ENCODE data around the gene IL13.
"Not testable (repeated sequence)": the region's sequence is repeated elsewhere in the genome, so short reads cannot be mapped to it uniquely, and the experiment has no call there.

DNA sequence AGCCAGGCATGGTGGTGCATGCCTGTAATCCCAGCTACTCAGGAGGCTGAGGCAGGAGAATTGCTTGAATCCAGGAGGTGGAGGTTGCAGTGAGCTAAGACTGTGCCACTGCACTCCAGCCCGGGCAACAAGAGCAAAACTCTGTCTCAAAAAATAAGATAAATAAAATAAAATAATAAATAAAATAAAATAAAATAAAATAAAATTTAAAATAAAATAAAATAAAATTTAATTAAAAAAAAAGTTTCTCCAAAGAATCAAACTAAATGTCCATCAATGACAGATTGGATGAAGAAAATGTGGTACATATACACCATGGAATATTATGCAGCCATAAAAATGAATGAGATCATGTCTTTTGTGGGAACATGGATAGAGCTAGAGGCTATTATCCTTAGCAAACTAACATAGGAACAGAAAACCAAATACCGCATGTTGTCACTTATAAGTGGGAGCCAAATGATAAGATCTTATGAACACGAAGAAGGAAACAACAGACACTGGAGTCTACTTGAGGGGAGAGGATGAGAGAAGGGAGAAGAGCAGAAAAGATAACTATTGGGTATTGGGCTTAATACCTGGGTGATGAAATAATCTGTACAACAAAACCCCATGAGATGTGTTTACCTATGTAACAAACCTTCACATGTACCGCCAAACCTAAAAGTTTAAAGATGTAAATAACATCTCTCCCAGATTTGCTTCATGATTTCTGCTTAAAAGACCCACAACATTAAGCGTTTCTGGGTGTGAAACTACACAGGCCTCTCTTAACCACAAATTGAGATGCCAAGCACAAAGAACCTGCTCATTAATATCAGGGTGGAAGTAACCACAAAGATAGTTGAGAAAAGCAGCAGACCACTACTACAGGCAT lies 34.0 kb downstream of the IL13 start:
- TF ChIP-seq POLR2A (IDR thresholded peaks at IDR 0.05), result not testable (repeated sequence)
- TF ChIP-seq, protein P1, sequence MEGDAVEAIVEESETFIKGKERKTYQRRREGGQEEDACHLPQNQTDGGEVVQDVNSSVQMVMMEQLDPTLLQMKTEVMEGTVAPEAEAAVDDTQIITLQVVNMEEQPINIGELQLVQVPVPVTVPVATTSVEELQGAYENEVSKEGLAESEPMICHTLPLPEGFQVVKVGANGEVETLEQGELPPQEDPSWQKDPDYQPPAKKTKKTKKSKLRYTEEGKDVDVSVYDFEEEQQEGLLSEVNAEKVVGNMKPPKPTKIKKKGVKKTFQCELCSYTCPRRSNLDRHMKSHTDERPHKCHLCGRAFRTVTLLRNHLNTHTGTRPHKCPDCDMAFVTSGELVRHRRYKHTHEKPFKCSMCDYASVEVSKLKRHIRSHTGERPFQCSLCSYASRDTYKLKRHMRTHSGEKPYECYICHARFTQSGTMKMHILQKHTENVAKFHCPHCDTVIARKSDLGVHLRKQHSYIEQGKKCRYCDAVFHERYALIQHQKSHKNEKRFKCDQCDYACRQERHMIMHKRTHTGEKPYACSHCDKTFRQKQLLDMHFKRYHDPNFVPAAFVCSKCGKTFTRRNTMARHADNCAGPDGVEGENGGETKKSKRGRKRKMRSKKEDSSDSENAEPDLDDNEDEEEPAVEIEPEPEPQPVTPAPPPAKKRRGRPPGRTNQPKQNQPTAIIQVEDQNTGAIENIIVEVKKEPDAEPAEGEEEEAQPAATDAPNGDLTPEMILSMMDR (IDR thresholded peaks at IDR 0.05), result not testable (repeated sequence)
